Brain microvascular endothelial cell (primary cell): ENCODE measurements around the gene TMEM239.

ENCODE experiments used
- DNase-seq: peaks from one replicate; pipeline ENCODE4 v3.0.0-alpha.2; 2020
- H3K27ac ChIP-seq: fragments of 250-450 bp; sonication (Bioruptor Pico); 2 replicates; pipeline ENCODE4 v1.5.1; 2020; ENCODE audit warnings: mild to moderate bottlenecking, moderate library complexity
- H3K27me3 ChIP-seq: fragments of 250-450 bp; sonication (Bioruptor Pico); replicated peaks from 2 replicates; pipeline ENCODE4 v1.5.1; 2020; ENCODE audit warnings: mild to moderate bottlenecking
- H3K36me3 ChIP-seq: fragments of 250-450 bp; sonication (Bioruptor Pico); replicated peaks from 2 replicates; pipeline ENCODE4 v1.5.1; 2020; ENCODE audit warnings: mild to moderate bottlenecking
- H3K4me3 ChIP-seq: 2 replicates; pipeline ENCODE4 v1.5.1; 2011; ENCODE audit warnings: low read depth, mild to moderate bottlenecking, control low read depth, low read length, moderate library complexity
- CTCF ChIP-seq: IDR thresholded peaks from 2 replicates; pipeline ENCODE4 v1.5.1; 2011; ENCODE audit warnings: low read depth, mild to moderate bottlenecking, moderate library complexity, low read length, control low read depth, inconsistent platforms; ENCODE audit errors: missing control alignments
- in situ Hi-C: cut with HindIII; loops from 2 replicates; pipeline ENCODE4 v1.10.0; 2017; ENCODE audit warnings: low sequenced_read_pairs, low pct_ligation_motif_present

The TMEM239 gene

GRCh38 chr20:2798814-2799213, 17.4 kb upstream of the TMEM239 start:
- H3K36me3 ChIP-seq: no peaks in the 10 kb centered on the region
- peaks cover 34% of the 10 kb centered on the region for H3K27me3 ChIP-seq
- H3K4me3 ChIP-seq: no peak overlapping the region
- no peak for DNase-seq
- no peak overlapping the region for H3K27ac ChIP-seq
- in situ Hi-C loops: no loop called here
- no peak for TF ChIP-seq CTCF

GRCh38 chr20:2799271-2799670, 16.9 kb upstream of the TMEM239 start:
- in situ Hi-C loops: no loop called here
- H3K27me3 ChIP-seq: peaks cover 37% of the 10 kb centered on the region
- TF ChIP-seq CTCF: no peak
- H3K36me3 ChIP-seq: no peaks in the 10 kb centered on the region
- no peak overlapping the region for H3K27ac ChIP-seq
- no peak for DNase-seq
- peak overlapping the region; percentile 59 for H3K4me3 ChIP-seq

- peak overlapping the region; percentile 59 for H3K4me3 ChIP-seq
- in situ Hi-C loops: no loop called here
- DNase-seq: no peak
- H3K27ac ChIP-seq: no peak overlapping the region
- H3K27me3 ChIP-seq: peaks cover 43% of the 10 kb centered on the region
- no peak for TF ChIP-seq CTCF
- no peaks in the 10 kb centered on the region for H3K36me3 ChIP-seq
Observed at GRCh38 chr20:2799688-2800520, 16.3 kb upstream of the TMEM239 start.

GRCh38 chr20:2800521-2801285, 15.5 kb upstream of the TMEM239 start, which contains the start of gene CPXM1:
CPXM1 (minus strand) TSS chr20:2800627; CDS start chr20:2800572, 55 bp downstream.
- peak; percentile 22 for TF ChIP-seq CTCF
- Histone ChIP-seq H3K27me3 (peaks cover 51% of the 10 kb centered on the region), H3K4me3 (peak within 1 kb of the TSS; percentile 59), H3K36me3 (no peaks in the 10 kb centered on the region), H3K27ac (no peak within 1 kb of the TSS)
- no peak for DNase-seq
- in situ Hi-C loops: no loop called here

- TF ChIP-seq CTCF: no peak
- Histone ChIP-seq H3K27ac (no peak overlapping the region), H3K36me3 (no peaks in the 10 kb centered on the region), H3K27me3 (peaks cover 57% of the 10 kb centered on the region), H3K4me3 (no peak overlapping the region)
- DNase-seq: no peak
- in situ Hi-C loops: no loop called here
Observed at GRCh38 chr20:2801286-2801728, 14.9 kb upstream of the TMEM239 start.
